ENCODE measurements around the gene USP1. TPM values are rescaled to one million over a fixed set of nuclear protein-coding genes. Genes with fewer than 3 reads are reported as not detected.

The USP1 gene
- polyA plus RNA-seq, 2 donors: 6.9 to 13.5 TPM

GRCh38 chr1:62436039-62436465 lies 797 bp upstream of the USP1 start:
- Histone ChIP-seq H3K27ac (ENCODE audit: low read depth in 2 of 2, low read length in 1 of 2) (peak overlapping the region; percentile 98), H3K4me3 (ENCODE audit: low read depth in 1 of 2, low read length in 2 of 2) (peak overlapping the region; percentile 82 to 96), H3K27me3 (ENCODE audit: control insufficient read depth in 1 of 2, insufficient read depth in 2 of 2, low read length in 2 of 2) (no peaks in the 10 kb centered on the region), H3K9me3 (ENCODE audit: control insufficient read depth in 2 of 2, insufficient read depth in 1 of 2, low read depth in 1 of 2, low read length in 1 of 2) (no peaks in the 10 kb centered on the region), H3K4me1 (ENCODE audit: control insufficient read depth in 2 of 2, insufficient read depth in 2 of 2, low read length in 1 of 2) (peaks cover 0 to 3% of the 10 kb centered on the region in 2 donors), H3K36me3 (ENCODE audit: control insufficient read depth in 2 of 2, insufficient read depth in 2 of 2, low read length in 1 of 2) (no peaks in the 10 kb centered on the region)
- WGBS, 2 donors: 0% methylated on average over 45 of the region's 45 CpGs

- WGBS, 2 donors: 1% methylated on average over 68 of the region's 68 CpGs
- H3K9me3 ChIP-seq (ENCODE audit: control insufficient read depth in 2 of 2, insufficient read depth in 1 of 2, low read depth in 1 of 2, low read length in 1 of 2): no peaks in the 10 kb centered on the region
- H3K4me1 ChIP-seq (ENCODE audit: control insufficient read depth in 2 of 2, insufficient read depth in 2 of 2, low read length in 1 of 2): peaks cover 0 to 3% of the 10 kb centered on the region in 2 donors
- peaks cover 0 to 2% of the 10 kb centered on the region in 2 donors for H3K36me3 ChIP-seq (ENCODE audit: control insufficient read depth in 2 of 2, insufficient read depth in 2 of 2, low read length in 1 of 2)
- peak overlapping the region; percentile 82 to 96 for H3K4me3 ChIP-seq (ENCODE audit: low read depth in 1 of 2, low read length in 2 of 2)
- H3K27ac ChIP-seq (ENCODE audit: low read depth in 2 of 2, low read length in 1 of 2): peak overlapping the region; percentile 98
- no peaks in the 10 kb centered on the region for H3K27me3 ChIP-seq (ENCODE audit: control insufficient read depth in 1 of 2, insufficient read depth in 2 of 2, low read length in 2 of 2)
Observed at GRCh38 chr1:62437273-62437940, 558 bp downstream of the USP1 start.

- H3K27me3 ChIP-seq (ENCODE audit: control insufficient read depth in 1 of 2, insufficient read depth in 2 of 2, low read length in 2 of 2): no peaks in the 10 kb centered on the region
- peak overlapping the region; percentile 82 to 96 for H3K4me3 ChIP-seq (ENCODE audit: low read depth in 1 of 2, low read length in 2 of 2)
- peak overlapping the region; percentile 37 to 98 for H3K27ac ChIP-seq (ENCODE audit: low read depth in 2 of 2, low read length in 1 of 2)
- no peaks in the 10 kb centered on the region for H3K9me3 ChIP-seq (ENCODE audit: control insufficient read depth in 2 of 2, insufficient read depth in 1 of 2, low read depth in 1 of 2, low read length in 1 of 2)
- WGBS, 2 donors: 1 to 2% methylated on average over 7 of the region's 7 CpGs
- peaks cover 0 to 2% of the 10 kb centered on the region in 2 donors for H3K36me3 ChIP-seq (ENCODE audit: control insufficient read depth in 2 of 2, insufficient read depth in 2 of 2, low read length in 1 of 2)
- H3K4me1 ChIP-seq (ENCODE audit: control insufficient read depth in 2 of 2, insufficient read depth in 2 of 2, low read length in 1 of 2): peaks cover 0 to 3% of the 10 kb centered on the region in 2 donors
Observed at GRCh38 chr1:62438163-62438562, 1.3 kb downstream of the USP1 start.

GRCh38 chr1:62439652-62440371 lies 3.0 kb downstream of the USP1 start:
- Histone ChIP-seq H3K36me3 (ENCODE audit: control insufficient read depth in 2 of 2, insufficient read depth in 2 of 2, low read length in 1 of 2) (peaks cover 2 to 5% of the 10 kb centered on the region in 2 donors), H3K27me3 (ENCODE audit: control insufficient read depth in 1 of 2, insufficient read depth in 2 of 2, low read length in 2 of 2) (no peaks in the 10 kb centered on the region), H3K4me3 (ENCODE audit: low read depth in 1 of 2, low read length in 2 of 2) (no peak overlapping the region), H3K27ac (ENCODE audit: low read depth in 2 of 2, low read length in 1 of 2) (no peak overlapping the region), H3K9me3 (ENCODE audit: control insufficient read depth in 2 of 2, insufficient read depth in 1 of 2, low read depth in 1 of 2, low read length in 1 of 2) (no peaks in the 10 kb centered on the region), H3K4me1 (ENCODE audit: control insufficient read depth in 2 of 2, insufficient read depth in 2 of 2, low read length in 1 of 2) (peaks cover 0 to 3% of the 10 kb centered on the region in 2 donors)
- WGBS, 2 donors: 47 to 52% methylated on average over 4 of the region's 4 CpGs

GRCh38 chr1:62444701-62445100 lies 7.9 kb downstream of the USP1 start:
- Histone ChIP-seq H3K4me3 (ENCODE audit: low read depth in 1 of 2, low read length in 2 of 2) (no peak overlapping the region), H3K27ac (ENCODE audit: low read depth in 2 of 2, low read length in 1 of 2) (no peak overlapping the region), H3K9me3 (ENCODE audit: control insufficient read depth in 2 of 2, insufficient read depth in 1 of 2, low read depth in 1 of 2, low read length in 1 of 2) (no peaks in the 10 kb centered on the region), H3K27me3 (ENCODE audit: control insufficient read depth in 1 of 2, insufficient read depth in 2 of 2, low read length in 2 of 2) (no peaks in the 10 kb centered on the region), H3K36me3 (ENCODE audit: control insufficient read depth in 2 of 2, insufficient read depth in 2 of 2, low read length in 1 of 2) (peaks cover 2 to 5% of the 10 kb centered on the region in 2 donors), H3K4me1 (ENCODE audit: control insufficient read depth in 2 of 2, insufficient read depth in 2 of 2, low read length in 1 of 2) (no peaks in the 10 kb centered on the region)
- WGBS, 2 donors: 85 to 92% methylated on average over 1 of the region's 1 CpG

- H3K4me1 ChIP-seq (ENCODE audit: control insufficient read depth in 2 of 2, insufficient read depth in 2 of 2, low read length in 1 of 2): no peaks in the 10 kb centered on the region
- no peak overlapping the region for H3K4me3 ChIP-seq (ENCODE audit: low read depth in 1 of 2, low read length in 2 of 2)
- H3K27me3 ChIP-seq (ENCODE audit: control insufficient read depth in 1 of 2, insufficient read depth in 2 of 2, low read length in 2 of 2): no peaks in the 10 kb centered on the region
- H3K9me3 ChIP-seq (ENCODE audit: control insufficient read depth in 2 of 2, insufficient read depth in 1 of 2, low read depth in 1 of 2, low read length in 1 of 2): no peaks in the 10 kb centered on the region
- H3K27ac ChIP-seq (ENCODE audit: low read depth in 2 of 2, low read length in 1 of 2): no peak overlapping the region
- peaks cover 0 to 5% of the 10 kb centered on the region in 2 donors for H3K36me3 ChIP-seq (ENCODE audit: control insufficient read depth in 2 of 2, insufficient read depth in 2 of 2, low read length in 1 of 2)
- WGBS, 2 donors: 82% methylated on average over 3 of the region's 3 CpGs
Observed at GRCh38 chr1:62448221-62448933, 11.5 kb downstream of the USP1 start.

GRCh38 chr1:62450301-62450700 lies 13.5 kb downstream of the USP1 start:
- Histone ChIP-seq H3K4me1 (ENCODE audit: control insufficient read depth in 2 of 2, insufficient read depth in 2 of 2, low read length in 1 of 2) (no peaks in the 10 kb centered on the region), H3K27me3 (ENCODE audit: control insufficient read depth in 1 of 2, insufficient read depth in 2 of 2, low read length in 2 of 2) (no peaks in the 10 kb centered on the region), H3K4me3 (ENCODE audit: low read depth in 1 of 2, low read length in 2 of 2) (no peak overlapping the region), H3K9me3 (ENCODE audit: control insufficient read depth in 2 of 2, insufficient read depth in 1 of 2, low read depth in 1 of 2, low read length in 1 of 2) (no peaks in the 10 kb centered on the region), H3K36me3 (ENCODE audit: control insufficient read depth in 2 of 2, insufficient read depth in 2 of 2, low read length in 1 of 2) (no peaks in the 10 kb centered on the region), H3K27ac (ENCODE audit: low read depth in 2 of 2, low read length in 1 of 2) (no peak overlapping the region)
- 86% methylated on average over 2 of the region's 2 CpGs for WGBS, 2 donors

GRCh38 chr1:62452951-62453350 lies 16.1 kb downstream of the USP1 start:
- no peaks in the 10 kb centered on the region for H3K9me3 ChIP-seq (ENCODE audit: control insufficient read depth in 2 of 2, insufficient read depth in 1 of 2, low read depth in 1 of 2, low read length in 1 of 2)
- no peaks in the 10 kb centered on the region for H3K27me3 ChIP-seq (ENCODE audit: control insufficient read depth in 1 of 2, insufficient read depth in 2 of 2, low read length in 2 of 2)
- H3K36me3 ChIP-seq (ENCODE audit: control insufficient read depth in 2 of 2, insufficient read depth in 2 of 2, low read length in 1 of 2): no peaks in the 10 kb centered on the region

GRCh38 chr1:62457955-62458354 lies 21.1 kb downstream of the USP1 start:
- no peaks in the 10 kb centered on the region for H3K36me3 ChIP-seq (ENCODE audit: control insufficient read depth in 2 of 2, insufficient read depth in 2 of 2, low read length in 1 of 2)
- no peaks in the 10 kb centered on the region for H3K27me3 ChIP-seq (ENCODE audit: control insufficient read depth in 1 of 2, insufficient read depth in 2 of 2, low read length in 2 of 2)
- H3K9me3 ChIP-seq (ENCODE audit: control insufficient read depth in 2 of 2, insufficient read depth in 1 of 2, low read depth in 1 of 2, low read length in 1 of 2): no peaks in the 10 kb centered on the region
- H3K4me3 ChIP-seq (ENCODE audit: low read depth in 1 of 2, low read length in 2 of 2): no peak overlapping the region
- no peak overlapping the region for H3K27ac ChIP-seq (ENCODE audit: low read depth in 2 of 2, low read length in 1 of 2)
- 80 to 81% methylated on average over 7 of the region's 7 CpGs for WGBS, 2 donors
- H3K4me1 ChIP-seq (ENCODE audit: control insufficient read depth in 2 of 2, insufficient read depth in 2 of 2, low read length in 1 of 2): no peaks in the 10 kb centered on the region

More at GRCh38 chr1:62452951-62453350, 16.1 kb downstream of the USP1 start:
- no peaks in the 10 kb centered on the region for H3K4me1 ChIP-seq (ENCODE audit: control insufficient read depth in 2 of 2, insufficient read depth in 2 of 2, low read length in 1 of 2)
- WGBS, 2 donors: 91 to 100% methylated on average over 1 of the region's 1 CpG
- no peak overlapping the region for H3K27ac ChIP-seq (ENCODE audit: low read depth in 2 of 2, low read length in 1 of 2)
- H3K4me3 ChIP-seq (ENCODE audit: low read depth in 1 of 2, low read length in 2 of 2): no peak overlapping the region
